HT-29 (cell line): ENCODE data around the gene LRRC49. TPM values are rescaled to one million over a fixed set of nuclear protein-coding genes. Genes with fewer than 3 reads are reported as not detected.
"Not testable (repeated sequence)": the region's sequence is repeated elsewhere in the genome, so short reads cannot be mapped to it uniquely, and the experiment has no call there.

Experiments
- DNase-seq: peaks from one replicate; pipeline ENCODE4 v3.0.0-alpha.2; 2015; ENCODE audit warnings: low spot score
- total RNA-seq: library from RNA; depleted of rRNA; stranded (reverse); fragments of >200 nt; shearing (Covaris generic); gene quantifications from 2 replicates; pipeline ENCODE4 v1.2.3, GENCODE V29; 2014

The LRRC49 gene
- total RNA-seq, 1 experiment from 2014 or later = 4.2 TPM

- peak; percentile 14 for DNase-seq
Observed at GRCh38 chr15:70995383-70995970, 102.9 kb downstream of the LRRC49 start.

- no peak for DNase-seq
Observed at GRCh38 chr15:70998319-70998718, 105.7 kb downstream of the LRRC49 start.

GRCh38 chr15:71002316-71002715, 109.7 kb downstream of the LRRC49 start:
- DNase-seq = no peak

- DNase-seq = no peak
Observed at GRCh38 chr15:71003319-71003718, 110.7 kb downstream of the LRRC49 start.

- not testable (repeated sequence) for DNase-seq
Observed at GRCh38 chr15:71004506-71004905, 111.9 kb downstream of the LRRC49 start.

- DNase-seq = no peak
Observed at GRCh38 chr15:71005895-71006294, 113.3 kb downstream of the LRRC49 start.

- DNase-seq = no peak
Observed at GRCh38 chr15:71008250-71008870, 115.7 kb downstream of the LRRC49 start.

GRCh38 chr15:71010472-71010871, 117.8 kb downstream of the LRRC49 start:
- no peak for DNase-seq

- DNase-seq = no peak
Observed at GRCh38 chr15:71010997-71011396, 118.4 kb downstream of the LRRC49 start.

GRCh38 chr15:71011503-71012155, 119.0 kb downstream of the LRRC49 start:
- DNase-seq = peak; percentile 76

- DNase-seq = no peak
Observed at GRCh38 chr15:71013446-71013845, 120.8 kb downstream of the LRRC49 start.

- no peak for DNase-seq
Observed at GRCh38 chr15:71015342-71015741, 122.7 kb downstream of the LRRC49 start.

GRCh38 chr15:71031232-71031631, 138.6 kb downstream of the LRRC49 start:
- DNase-seq = not testable (repeated sequence)

- not testable (repeated sequence) for DNase-seq
Observed at GRCh38 chr15:71035478-71035877, 142.9 kb downstream of the LRRC49 start.

- DNase-seq = no peak
Observed at GRCh38 chr15:71042356-71042922, 149.8 kb downstream of the LRRC49 start.

GRCh38 chr15:71043373-71043772, 150.7 kb downstream of the LRRC49 start:
- no peak for DNase-seq

- DNase-seq = no peak
Observed at GRCh38 chr15:71044006-71044405, 151.4 kb downstream of the LRRC49 start.

GRCh38 chr15:71046146-71046545, 153.5 kb downstream of the LRRC49 start:
- not testable (repeated sequence) for DNase-seq

- DNase-seq = no peak
Observed at GRCh38 chr15:71048913-71049675, 156.5 kb downstream of the LRRC49 start.

GRCh38 chr15:71049706-71050422, 157.2 kb downstream of the LRRC49 start:
- no peak for DNase-seq

GRCh38 chr15:71050461-71050860, 157.8 kb downstream of the LRRC49 start:
- no peak for DNase-seq
